H1 (cell line): ENCODE measurements around the gene PHRF1. TPM values are rescaled to one million over a fixed set of nuclear protein-coding genes. Genes with fewer than 3 reads are reported as not detected.

Experiments used
- CHD2 ChIP-seq: IDR thresholded peaks from 2 replicates; pipeline ENCODE4 v1.6.1; 2012; ENCODE audit warnings: low read length, improper control_type of control experiment
- EGR1 ChIP-seq: IDR thresholded peaks from 2 replicates; pipeline ENCODE4 v1.6.1; 2011; ENCODE audit warnings: low read depth, low read length, borderline replicate concordance
- GABPA ChIP-seq: IDR thresholded peaks from 2 replicates; pipeline ENCODE4 v1.6.1; 2011; ENCODE audit warnings: mild to moderate bottlenecking, low read length, moderate library complexity, borderline replicate concordance; ENCODE audit not compliant: insufficient read depth
- RFX5 ChIP-seq: IDR thresholded peaks from 2 replicates; pipeline ENCODE4 v1.6.1; 2011; ENCODE audit warnings: low read depth, low read length, improper control_type of control experiment, borderline replicate concordance
- TEAD4 ChIP-seq: IDR thresholded peaks from 2 replicates; pipeline ENCODE4 v1.6.1; 2012; ENCODE audit warnings: low read depth, low read length, inconsistent platforms, mixed read lengths
- polyA plus RNA-seq, 7 experiments: library from polyadenylated mRNA; depleted of rRNA in 3 of 7; stranded (reverse) in 5 of 7; unstranded in 2 of 7; fragments of >200 nt in 5 of 7; fragments of 200-250 nt in 2 of 7; gene quantifications; 1 replicate in 5 of 7; 2 replicates in 1 of 7; 4 replicates in 1 of 7; pipeline versions ENCODE4 v1.2.1 to v1.2.3, GENCODE V29; 2011 to 2013; ENCODE audit warnings: missing spikeins in 2 of 7, mixed read lengths in 2 of 7
- total RNA-seq: library from RNA; stranded (reverse); fragmentation: NEBNext Ultra II Directional; extraction: Animal tissue kit (Norgen Biotek cat#: 25700); gene quantifications from 2 replicates; pipeline ENCODE4 v1.2.1, GENCODE V29; 2021

PHRF1 gene
- total and polyA plus RNA-seq, 2 of the 8 experiments (the other 6 are each of a cell fraction or from before 2014, with no cell fraction given), result 13.4 to 37.3 TPM

DNA sequence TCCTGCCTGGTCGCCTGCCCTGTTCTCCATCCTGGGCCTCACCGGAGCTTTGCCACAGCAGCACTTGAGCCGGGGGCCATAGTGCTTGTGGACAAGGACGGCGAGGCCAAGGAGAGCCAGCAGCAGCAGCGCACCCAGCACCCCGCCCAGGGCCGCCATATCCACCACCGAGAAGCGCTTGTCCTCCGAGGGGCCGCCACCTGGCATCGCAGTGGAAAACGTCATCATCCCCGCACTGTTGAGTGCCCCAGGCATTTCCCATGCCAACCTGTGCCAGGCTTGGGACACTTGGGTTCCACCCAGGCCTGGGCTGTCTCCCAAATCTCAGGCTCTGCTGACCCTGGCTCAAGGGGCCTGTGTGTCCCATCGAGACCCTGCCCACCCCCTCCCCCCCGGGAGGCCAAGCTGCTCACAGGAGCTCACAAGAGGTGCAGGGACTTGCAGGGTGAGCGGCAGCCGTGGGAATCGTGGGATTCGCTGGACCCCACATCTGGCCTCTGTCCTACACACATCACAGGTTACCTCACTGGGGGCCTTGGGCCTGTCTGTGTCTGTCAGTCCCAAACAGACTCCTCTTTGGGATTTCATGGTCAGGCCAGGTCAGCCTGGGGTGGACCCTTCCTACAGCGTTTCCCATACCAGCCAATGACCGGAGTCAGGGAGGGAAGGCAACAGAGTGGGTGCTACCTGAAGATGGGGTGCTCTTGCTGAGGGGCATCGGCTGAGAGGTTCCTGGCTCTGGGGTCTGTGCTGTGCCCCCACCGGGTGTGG, 41.8 kb downstream of the PHRF1 start (continued):
- TF ChIP-seq TEAD4 (no peak), EGR1 (no peak), RFX5 (no peak), GABPA (no peak), CHD2 (no peak)
